Aorta (tissue), 5 donors: ENCODE results near the gene ERP27. TPM values are rescaled to one million over a fixed set of nuclear protein-coding genes. Genes with fewer than 3 reads are reported as not detected.

Experiments
- ATAC-seq: fragments of 200-7000 bp; cut with Tn5 transposase; one replicate; pipeline ENCODE4 v1.9.1; 2022; ENCODE audit warnings: moderate library complexity; ENCODE audit not compliant: low FRiP score
- DNase-seq, 2 donors: peaks; one replicate each; pipeline ENCODE4 v3.0.0-alpha.2; 2020
- H3K27ac ChIP-seq, 2 donors: one replicate each; pipeline ENCODE4 v1.5.1; 2013; ENCODE audit warnings: low read length in 2 of 2, mild to moderate bottlenecking in 2 of 2, moderate library complexity in 2 of 2, control low read depth in 1 of 2, inconsistent platforms in 1 of 2, low read depth in 1 of 2
- H3K27me3 ChIP-seq, 2 donors: one replicate each; pipeline ENCODE4 v1.6.1; 2013; ENCODE audit warnings: control low read depth in 1 of 2, low read length in 1 of 2, mild to moderate bottlenecking in 1 of 2, moderate library complexity in 1 of 2; ENCODE audit not compliant: insufficient read depth in 2 of 2, control insufficient read depth in 1 of 2
- H3K36me3 ChIP-seq, 2 donors: one replicate each; pipeline ENCODE4 v1.6.1; 2013; ENCODE audit warnings: control low read depth in 1 of 2, low read length in 1 of 2, mild to moderate bottlenecking in 1 of 2; ENCODE audit not compliant: insufficient read depth in 2 of 2, control insufficient read depth in 1 of 2
- H3K4me1 ChIP-seq, 2 donors: one replicate each; pipeline ENCODE4 v1.6.1; 2013; ENCODE audit warnings: low read length in 2 of 2, control low read depth in 1 of 2, mild to moderate bottlenecking in 1 of 2, moderate library complexity in 1 of 2; ENCODE audit not compliant: insufficient read depth in 2 of 2, control insufficient read depth in 1 of 2
- H3K4me3 ChIP-seq, 2 donors: one replicate each; pipeline ENCODE4 v1.5.1; 2013; ENCODE audit warnings: low read length in 2 of 2, control low read depth in 1 of 2, mild to moderate bottlenecking in 1 of 2
- H3K9me3 ChIP-seq: one replicate; pipeline ENCODE4 v1.6.1; 2013; ENCODE audit warnings: mild to moderate bottlenecking, low read length; ENCODE audit not compliant: control insufficient read depth
- WGBS, 2 donors: extraction: QIAGEN DNeasy Blood & Tissue Kit; methylation state at CpG; one replicate each; pipeline ENCODE4 v1.1.7; 2013; 5-methylcytosine and 5-hydroxymethylcytosine counted together
- intact Hi-C, 2 donors: fragments of 100-400 bp; cut with DNase I; formaldehyde crosslinking; loops; one replicate each; pipeline versions ENCODE4 v1.14.2 to v1.15.0; 2022
- polyA plus RNA-seq, 2 donors: library from polyadenylated mRNA; stranded (reverse); fragments of 200-250 nt; gene quantifications; one replicate each; pipeline ENCODE4 v1.2.3, GENCODE V29; 2013
- total RNA-seq, 2 donors: library from RNA; stranded (reverse); fragmentation: NEBNext Ultra II Directional; extraction: Animal tissue kit (Norgen Biotek cat#: 25700); gene quantifications; one replicate each; pipeline ENCODE4 v1.2.1, GENCODE V29; 2021
- donor health status: healthy with polysubstance abuse.
- donor health status: Bipolar disorder and iron deficiency.
- donor health status: DM: no; HTN: no; CAD: no.
- donor health status: DM: no; HTN: no; CAD: no.
- donor health status: DM: yes; HTN: yes; CAD: no.

ERP27 gene
- total and polyA plus RNA-seq, 4 donors = 0.20 to 5.3 (median 2.2) TPM

DNA sequence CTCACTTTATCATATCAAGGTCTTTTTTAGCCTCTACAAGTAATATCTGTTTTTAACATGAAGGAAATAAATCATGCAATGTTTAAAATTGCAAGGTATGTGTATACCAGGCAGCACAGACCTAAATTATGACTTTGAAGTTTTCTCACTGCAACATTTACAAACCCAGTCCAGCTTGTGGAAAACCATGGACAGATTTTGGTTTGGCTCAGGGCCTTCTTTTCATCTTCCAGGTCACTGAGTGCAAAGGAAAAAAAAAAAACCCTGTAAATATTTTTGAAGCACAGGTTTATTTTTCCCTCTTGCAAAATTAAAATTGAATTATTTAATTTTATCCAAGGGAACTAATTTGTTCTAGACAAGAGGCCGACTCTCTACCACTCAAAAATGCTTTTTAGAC lies 66.5 kb downstream of the ERP27 start:
- WGBS, 2 donors = 97 to 100% methylated on average over 1 of the region's 1 CpG
- no peak for ATAC-seq
- no peaks in the 10 kb centered on the region for H3K27me3 ChIP-seq

DNA sequence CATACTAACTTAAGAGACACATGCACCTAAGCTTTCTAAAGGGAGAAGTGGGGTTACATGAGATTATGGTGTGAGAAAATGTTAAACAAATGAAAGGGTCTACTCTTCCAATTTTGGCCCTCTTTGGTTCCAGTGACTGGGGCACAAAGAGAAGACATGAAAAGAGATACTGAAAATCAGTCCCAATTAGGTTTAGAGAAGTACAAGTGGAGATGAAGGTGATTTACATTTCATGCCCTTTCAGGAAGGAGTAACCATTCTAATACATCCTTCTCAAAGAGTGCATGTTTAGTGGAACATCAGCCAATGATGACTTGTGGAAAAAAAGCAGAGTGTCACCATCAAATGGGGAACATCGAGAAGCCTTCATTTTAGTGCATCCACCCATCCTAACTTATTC lies 67.1 kb downstream of the ERP27 start:
- no peaks in the 10 kb centered on the region for H3K36me3 ChIP-seq
- H3K27me3 ChIP-seq = no peaks in the 10 kb centered on the region
- DNase-seq (no peak), ATAC-seq (no peak)
- 97 to 100% methylated on average over 1 of the region's 1 CpG for WGBS, 2 donors
- H3K4me1 ChIP-seq = no peaks in the 10 kb centered on the region
- intact Hi-C loops = no loop called here
- H3K4me3 ChIP-seq = no peak overlapping the region
- H3K27ac ChIP-seq = no peak overlapping the region
- H3K9me3 ChIP-seq = no peaks in the 10 kb centered on the region

More for the DNA sequence above, 66.5 kb downstream of the ERP27 start:
- DNase-seq = no peak
- Histone ChIP-seq H3K9me3 (no peaks in the 10 kb centered on the region), H3K36me3 (no peaks in the 10 kb centered on the region), H3K27ac (no peak overlapping the region), H3K4me3 (no peak overlapping the region), H3K4me1 (no peaks in the 10 kb centered on the region)
- intact Hi-C loops = no loop called here

DNA sequence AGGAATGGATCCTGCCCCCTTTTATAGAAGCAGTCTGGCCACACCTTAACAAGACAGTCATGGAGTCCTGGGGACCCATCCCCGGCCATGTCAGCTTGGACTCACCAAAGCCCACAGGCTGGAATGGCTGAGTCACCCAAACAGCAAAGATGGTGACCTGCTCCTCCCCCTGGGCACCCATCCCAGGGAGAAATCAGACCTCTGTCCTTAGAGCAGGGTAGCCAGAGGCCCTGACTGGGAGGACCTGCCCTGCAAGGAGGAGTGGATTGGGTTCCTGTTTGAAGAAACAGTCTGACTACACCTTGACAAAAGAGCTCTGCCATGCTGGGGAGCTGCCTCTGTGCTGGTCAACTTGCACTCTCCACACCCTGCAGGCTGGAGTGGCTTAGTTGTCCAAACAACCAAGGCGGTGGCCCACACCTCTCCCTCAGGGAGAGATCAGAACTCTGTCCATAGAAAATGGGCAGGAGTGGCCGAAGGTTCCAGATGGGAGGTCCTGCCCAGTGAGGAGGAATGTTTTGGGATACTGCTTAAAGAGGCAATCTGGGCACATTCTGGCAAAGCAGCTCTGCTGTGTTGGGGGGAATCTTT lies 69.3 kb downstream of the ERP27 start:
- Histone ChIP-seq H3K4me1 (no peaks in the 10 kb centered on the region), H3K4me3 (no peak overlapping the region), H3K36me3 (no peaks in the 10 kb centered on the region), H3K27me3 (no peaks in the 10 kb centered on the region), H3K27ac (no peak overlapping the region), H3K9me3 (no peaks in the 10 kb centered on the region)
- intact Hi-C loops = no loop called here
- DNase-seq (no peak), ATAC-seq (peak; percentile 33)
- 95% methylated on average over 3 of the region's 3 CpGs for WGBS, 2 donors

Other genes with a start within 250 kb of the ERP27 start
- gene GUCY2C, start 241.9 kb downstream of the ERP27 start, total RNA-seq = not detected
- 1 to 10 TPM in 1 of 2 donors, not detected in 1; 3.0 TPM for gene GUCY2C, start 241.9 kb downstream of the ERP27 start, polyA plus RNA-seq
- 10 to 100 TPM; 43.2 to 44.7 TPM for gene WBP11, start 135.1 kb downstream of the ERP27 start, total RNA-seq
- 10 to 100 TPM; 16.9 TPM for gene WBP11, start 135.1 kb downstream of the ERP27 start, polyA plus RNA-seq
- gene C12orf60, start 134.9 kb downstream of the ERP27 start, total RNA-seq = 1 to 10 TPM in 1 of 2 donors, under 1 TPM in 1; 0.91 to 1.1 TPM
- 1 to 10 TPM in 1 of 2 donors, under 1 TPM in 1; 0.56 to 1.9 TPM for gene C12orf60, start 134.9 kb downstream of the ERP27 start, polyA plus RNA-seq
- 1 to 10 TPM in 1 of 2 donors, under 1 TPM in 1; 0.26 to 1.0 TPM for gene SMCO3, start 124.4 kb downstream of the ERP27 start, total RNA-seq
- gene SMCO3, start 124.4 kb downstream of the ERP27 start, polyA plus RNA-seq = 1 to 10 TPM in 1 of 2 donors, under 1 TPM in 1; 0.88 to 3.0 TPM
- gene ART4, start 95.0 kb downstream of the ERP27 start, total RNA-seq = 10 to 100 TPM in 1 of 2 donors, 1 to 10 TPM in 1; 5.6 to 11.6 TPM
- gene ART4, start 95.0 kb downstream of the ERP27 start, polyA plus RNA-seq = 10 to 100 TPM; 10.5 to 50.8 TPM
- over 10,000 TPM in 1 of 2 donors, 1,000 to 10,000 TPM in 1; 7,115 to 12,824 TPM for gene MGP, start 52.7 kb downstream of the ERP27 start, total RNA-seq
- over 10,000 TPM; 16,275 to 16,848 TPM for gene MGP, start 52.7 kb downstream of the ERP27 start, polyA plus RNA-seq
- gene ARHGDIB, start 23.1 kb upstream of the ERP27 start, total RNA-seq = 100 to 1,000 TPM; 119 to 143 TPM
- 100 to 1,000 TPM; 160 to 248 TPM for gene ARHGDIB, start 23.1 kb upstream of the ERP27 start, polyA plus RNA-seq
- not detected for gene PDE6H, start 34.5 kb upstream of the ERP27 start, total RNA-seq
- not detected for gene PDE6H, start 34.5 kb upstream of the ERP27 start, polyA plus RNA-seq